ENCODE measurements around the gene TIAM2. TPM values are rescaled to one million over a fixed set of nuclear protein-coding genes. Genes with fewer than 3 reads are reported as not detected.

The TIAM2 gene
- total and polyA plus RNA-seq, 2 experiments from 2014 or later: 14.2 to 24.4 TPM

DNA sequence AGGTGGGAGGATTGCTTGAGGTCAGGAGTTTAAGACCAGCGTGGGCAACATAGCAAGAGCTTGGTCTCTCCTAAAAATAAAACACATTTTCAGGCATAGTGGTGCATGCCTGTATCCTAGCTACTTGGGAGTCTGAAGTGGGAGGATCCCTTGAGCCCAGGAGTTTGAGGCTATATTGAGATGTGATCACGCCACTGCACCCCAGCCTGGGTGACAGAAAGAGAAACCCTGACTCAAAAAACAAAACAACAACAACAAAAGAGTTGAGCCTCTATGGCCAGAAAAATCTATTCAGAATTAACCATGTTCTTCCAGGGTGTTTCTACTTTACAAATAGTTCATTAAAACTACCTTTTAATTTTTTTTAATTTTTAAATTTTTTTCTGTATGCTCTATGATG, 60.6 kb downstream of the TIAM2 start:
- no peak overlapping the region for H3K27ac Mint-ChIP-seq
- ATAC-seq: no peak
- H2AFZ ChIP-seq: no peak overlapping the region

More for the DNA sequence above, 60.6 kb downstream of the TIAM2 start:
- no peaks in the 10 kb centered on the region for H3F3A ChIP-seq (replicated peaks; ENCODE audit: low read depth)
- no peak overlapping the region for H3K4me3 ChIP-seq
- no peak for DNase-seq (ENCODE audit: low spot score)
- H3K4me2 ChIP-seq: no peak overlapping the region
- peaks cover 4% of the 10 kb centered on the region for H3K79me2 ChIP-seq (replicated peaks; ENCODE audit: insufficient read depth)
- Mint-ChIP-seq H3K9me3 (no peaks in the 10 kb centered on the region), H3K27me3 (ENCODE audit: insufficient read depth, low read depth, poor library complexity) (no peaks in the 10 kb centered on the region), H3K4me3 (no peak overlapping the region), H3K4me1 (no peaks in the 10 kb centered on the region), H3K36me3 (ENCODE audit: low read depth) (no peaks in the 10 kb centered on the region)
- no peaks in the 10 kb centered on the region for H3K27me3 ChIP-seq (ENCODE audit: insufficient read depth)
- H3K27ac ChIP-seq (ENCODE audit: low read depth): no peak overlapping the region
- H3K36me3 ChIP-seq (ENCODE audit: insufficient read depth): no peaks in the 10 kb centered on the region
- no peak for TF ChIP-seq POLR2AphosphoS5 (IDR thresholded peaks at IDR 0.05; ENCODE audit: low read depth)
- no peak for TF ChIP-seq EZH2 (IDR thresholded peaks at IDR 0.05; ENCODE audit: low read depth, unreplicated experiment)
- TF ChIP-seq NANOG (IDR thresholded peaks at IDR 0.05; ENCODE audit: borderline replicate concordance): no peak
- TF ChIP-seq ZNF462 (CRISPR knock-in tag; IDR thresholded peaks at IDR 0.05): no peak
- TF ChIP-seq ZNF114 (CRISPR knock-in tag; IDR thresholded peaks at IDR 0.05): no peak
- no peak for TF ChIP-seq ZNF331 (CRISPR knock-in tag; IDR thresholded peaks at IDR 0.05; ENCODE audit: low read depth)
- TF ChIP-seq JUNB (IDR thresholded peaks at IDR 0.05; ENCODE audit: unreplicated experiment): no peak
- TF ChIP-seq STAT1 (IDR thresholded peaks at IDR 0.05; ENCODE audit: unreplicated experiment): no peak
- TF ChIP-seq ETS1 (IDR thresholded peaks at IDR 0.05): no peak
- TF ChIP-seq, protein P1, sequence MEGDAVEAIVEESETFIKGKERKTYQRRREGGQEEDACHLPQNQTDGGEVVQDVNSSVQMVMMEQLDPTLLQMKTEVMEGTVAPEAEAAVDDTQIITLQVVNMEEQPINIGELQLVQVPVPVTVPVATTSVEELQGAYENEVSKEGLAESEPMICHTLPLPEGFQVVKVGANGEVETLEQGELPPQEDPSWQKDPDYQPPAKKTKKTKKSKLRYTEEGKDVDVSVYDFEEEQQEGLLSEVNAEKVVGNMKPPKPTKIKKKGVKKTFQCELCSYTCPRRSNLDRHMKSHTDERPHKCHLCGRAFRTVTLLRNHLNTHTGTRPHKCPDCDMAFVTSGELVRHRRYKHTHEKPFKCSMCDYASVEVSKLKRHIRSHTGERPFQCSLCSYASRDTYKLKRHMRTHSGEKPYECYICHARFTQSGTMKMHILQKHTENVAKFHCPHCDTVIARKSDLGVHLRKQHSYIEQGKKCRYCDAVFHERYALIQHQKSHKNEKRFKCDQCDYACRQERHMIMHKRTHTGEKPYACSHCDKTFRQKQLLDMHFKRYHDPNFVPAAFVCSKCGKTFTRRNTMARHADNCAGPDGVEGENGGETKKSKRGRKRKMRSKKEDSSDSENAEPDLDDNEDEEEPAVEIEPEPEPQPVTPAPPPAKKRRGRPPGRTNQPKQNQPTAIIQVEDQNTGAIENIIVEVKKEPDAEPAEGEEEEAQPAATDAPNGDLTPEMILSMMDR (conservative IDR thresholded peaks at IDR 0.05; ENCODE audit: low read depth in 2 of 2): no peak
- TF ChIP-seq CREB1 (CRISPR knock-in tag; IDR thresholded peaks at IDR 0.05; ENCODE audit: low read depth): no peak
- TF ChIP-seq EZH2phosphoT487 (IDR thresholded peaks at IDR 0.05; ENCODE audit: unreplicated experiment): no peak
- no peak for TF ChIP-seq REST (IDR thresholded peaks at IDR 0.05; ENCODE audit: unreplicated experiment)
- H4K20me1 ChIP-seq (replicated peaks; ENCODE audit: insufficient read depth): no peaks in the 10 kb centered on the region
- no peaks in the 10 kb centered on the region for H3K4me1 ChIP-seq (ENCODE audit: insufficient read depth)
- no peaks in the 10 kb centered on the region for H3K9me2 ChIP-seq (ENCODE audit: insufficient read depth)
